GM23338 (cell line): ENCODE data around the gene FBXO8. TPM values are rescaled to one million over a fixed set of nuclear protein-coding genes. Genes with fewer than 3 reads are reported as not detected.

Experiments
- ATAC-seq: fragments of 200-7000 bp; cut with Tn5 transposase; 3 replicates; pipeline ENCODE4 v1.9.1; 2020
- DNase-seq: peaks from one replicate; pipeline ENCODE4 v3.0.0-alpha.2; 2015; ENCODE audit warnings: low spot score
- H2AFZ ChIP-seq: fragments of 200-600 bp; sonication (generic); 2 replicates; pipeline ENCODE4 v1.8.0; 2016; ENCODE audit warnings: antibody characterized with exemption, mild to moderate bottlenecking, moderate library complexity
- H3F3A ChIP-seq: fragments of 200-600 bp; sonication (generic); replicated peaks from 2 replicates; pipeline ENCODE4 v1.8.0; 2017; ENCODE audit warnings: antibody characterized with exemption, mixed run types, low read depth
- H3K27ac ChIP-seq: fragments of 200-600 bp; sonication (generic); 2 replicates; pipeline ENCODE4 v1.6.1; 2016; ENCODE audit warnings: low read depth
- H3K27me3 ChIP-seq: fragments of 200-600 bp; sonication (generic); 2 replicates; pipeline ENCODE4 v1.8.0; 2016; ENCODE audit warnings: mild to moderate bottlenecking, mixed run types, moderate library complexity; ENCODE audit not compliant: insufficient read depth
- H3K36me3 ChIP-seq: fragments of 200-600 bp; sonication (generic); 2 replicates; pipeline ENCODE4 v1.8.0; 2016; ENCODE audit warnings: mild to moderate bottlenecking; ENCODE audit not compliant: insufficient read depth
- H3K4me1 ChIP-seq: fragments of 200-600 bp; sonication (generic); 2 replicates; pipeline ENCODE4 v1.8.0; 2016; ENCODE audit warnings: mild to moderate bottlenecking, moderate library complexity; ENCODE audit not compliant: insufficient read depth
- H3K4me2 ChIP-seq: fragments of 200-600 bp; sonication (generic); 2 replicates; pipeline ENCODE4 v1.7.1; 2017; ENCODE audit warnings: mixed run types
- H3K4me3 ChIP-seq: fragments of 200-600 bp; sonication (generic); 2 replicates; pipeline ENCODE4 v1.6.1; 2016; ENCODE audit warnings: mixed run types
- H3K79me2 ChIP-seq: fragments of 200-600 bp; sonication (generic); replicated peaks from 2 replicates; pipeline ENCODE4 v1.8.0; 2017; ENCODE audit warnings: mild to moderate bottlenecking; ENCODE audit not compliant: insufficient read depth
- H3K9me2 ChIP-seq: fragments of 200-600 bp; sonication (generic); 2 replicates; pipeline ENCODE4 v1.8.0; 2017; ENCODE audit not compliant: insufficient read depth
- H4K20me1 ChIP-seq: fragments of 200-600 bp; sonication (generic); replicated peaks from 2 replicates; pipeline ENCODE4 v1.8.0; 2017; ENCODE audit warnings: mild to moderate bottlenecking; ENCODE audit not compliant: insufficient read depth
- H3K27ac Mint-ChIP-seq: 2 replicates; pipeline ENCODE4 v1.8.0; 2020; ENCODE audit warnings: inconsistent platforms, mild to moderate bottlenecking, moderate library complexity, mixed read lengths
- H3K27me3 Mint-ChIP-seq: 3 replicates; pipeline ENCODE4 v1.8.0; 2022; ENCODE audit warnings: low read depth, mild to moderate bottlenecking, moderate library complexity, mixed read lengths, inconsistent platforms; ENCODE audit not compliant: insufficient read depth, poor library complexity
- H3K36me3 Mint-ChIP-seq: 3 replicates; pipeline ENCODE4 v1.8.0; 2021; ENCODE audit warnings: low read depth, mild to moderate bottlenecking, inconsistent platforms, moderate library complexity, mixed read lengths
- H3K4me1 Mint-ChIP-seq: 3 replicates; pipeline ENCODE4 v1.8.0; 2020; ENCODE audit warnings: mild to moderate bottlenecking, inconsistent platforms, mixed read lengths
- H3K4me3 Mint-ChIP-seq: 3 replicates; pipeline ENCODE4 v1.8.0; 2021; ENCODE audit warnings: moderate library complexity, mild to moderate bottlenecking, inconsistent platforms, mixed read lengths
- H3K9me3 Mint-ChIP-seq: 3 replicates; pipeline ENCODE4 v1.8.0; 2020; ENCODE audit warnings: moderate library complexity, mild to moderate bottlenecking, inconsistent platforms, mixed read lengths
- EZH2phosphoT487 ChIP-seq: fragments of 200-600 bp; sonication (generic); IDR thresholded peaks from one replicate; pipeline ENCODE4 v1.8.1; 2018; ENCODE audit warnings: antibody characterized with exemption; ENCODE audit not compliant: unreplicated experiment
- JUNB ChIP-seq: IDR thresholded peaks from one replicate; pipeline ENCODE4 v1.6.1; 2016; ENCODE audit warnings: antibody characterized with exemption; ENCODE audit not compliant: unreplicated experiment
- NANOG ChIP-seq: IDR thresholded peaks from 2 replicates; pipeline ENCODE4 v1.6.1; 2016; ENCODE audit warnings: antibody characterized with exemption, borderline replicate concordance
- POLR2AphosphoS5 ChIP-seq: IDR thresholded peaks from 2 replicates; pipeline ENCODE4 v1.6.1; 2016; ENCODE audit warnings: antibody characterized with exemption, low read depth
- STAT1 ChIP-seq: IDR thresholded peaks from one replicate; pipeline ENCODE4 v1.6.1; 2016; ENCODE audit warnings: antibody characterized with exemption; ENCODE audit not compliant: unreplicated experiment
- ZNF114 ChIP-seq: fragments of 250-450 bp; sonication (Bioruptor Pico); IDR thresholded peaks from 2 replicates; pipeline ENCODE4 v1.5.0; 2020; ENCODE audit warnings: mild to moderate bottlenecking, moderate library complexity
- polyA plus RNA-seq: library from polyadenylated mRNA; unstranded; fragments of >200 nt; fragmentation: Nextera tagmentation; extraction: Ambion mirVana; gene quantifications from 2 replicates; pipeline ENCODE4 v1.2.1, GENCODE V29; 2016
- total RNA-seq: library from RNA; depleted of rRNA; stranded (reverse); fragments of >200 nt; shearing (Covaris generic); gene quantifications from 2 replicates; pipeline ENCODE4 v1.2.3, GENCODE V29; 2014
- TF ChIP-seq, protein P1 (sequence below): IDR thresholded peaks from one replicate; pipeline ENCODE4 v1.6.1; 2018; ENCODE audit warnings: antibody characterized with exemption; ENCODE audit not compliant: unreplicated experiment
- TF ChIP-seq, protein P2 (sequence below): IDR thresholded peaks from 2 replicates; pipeline ENCODE4 v1.6.1; 2016; ENCODE audit warnings: antibody characterized with exemption
- TF ChIP-seq, protein P3 (sequence below), 2 experiments: fragments of 200-600 bp in 1 of 2; sonication (generic) in 1 of 2; conservative IDR thresholded peaks; 2 replicates each; pipeline versions ENCODE4 v1.5.1 to v1.6.1; 2016 to 2017; ENCODE audit warnings: antibody characterized with exemption in 2 of 2, low read depth in 2 of 2, mild to moderate bottlenecking in 2 of 2, moderate library complexity in 1 of 2

Gene FBXO8
- total and polyA plus RNA-seq, 2 experiments from 2014 or later, result 5.8 to 7.9 TPM

DNA sequence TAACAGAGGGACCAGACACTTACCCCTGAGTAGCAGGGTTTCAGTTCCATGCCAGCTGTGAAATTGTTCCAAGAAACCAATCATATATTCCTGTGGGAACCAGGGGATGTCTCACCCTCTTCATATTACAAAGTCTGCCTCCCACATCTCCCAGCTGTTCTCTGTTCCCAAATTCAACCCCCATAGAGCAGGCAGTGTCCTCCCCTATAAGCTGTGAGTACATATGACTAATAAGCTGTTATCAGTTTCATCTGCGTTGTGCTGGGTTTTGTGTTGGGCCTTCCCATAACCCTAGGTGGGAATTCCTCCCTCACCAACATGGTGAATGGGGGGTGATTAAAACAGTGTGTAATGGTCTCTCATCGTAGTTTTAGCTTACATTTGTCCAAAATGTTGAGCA lies 41.3 kb upstream of the FBXO8 start (continued):
- TF ChIP-seq NANOG, result no peak
- no peak for TF ChIP-seq ZNF114 (CRISPR knock-in tag)
- TF ChIP-seq, protein P1, sequence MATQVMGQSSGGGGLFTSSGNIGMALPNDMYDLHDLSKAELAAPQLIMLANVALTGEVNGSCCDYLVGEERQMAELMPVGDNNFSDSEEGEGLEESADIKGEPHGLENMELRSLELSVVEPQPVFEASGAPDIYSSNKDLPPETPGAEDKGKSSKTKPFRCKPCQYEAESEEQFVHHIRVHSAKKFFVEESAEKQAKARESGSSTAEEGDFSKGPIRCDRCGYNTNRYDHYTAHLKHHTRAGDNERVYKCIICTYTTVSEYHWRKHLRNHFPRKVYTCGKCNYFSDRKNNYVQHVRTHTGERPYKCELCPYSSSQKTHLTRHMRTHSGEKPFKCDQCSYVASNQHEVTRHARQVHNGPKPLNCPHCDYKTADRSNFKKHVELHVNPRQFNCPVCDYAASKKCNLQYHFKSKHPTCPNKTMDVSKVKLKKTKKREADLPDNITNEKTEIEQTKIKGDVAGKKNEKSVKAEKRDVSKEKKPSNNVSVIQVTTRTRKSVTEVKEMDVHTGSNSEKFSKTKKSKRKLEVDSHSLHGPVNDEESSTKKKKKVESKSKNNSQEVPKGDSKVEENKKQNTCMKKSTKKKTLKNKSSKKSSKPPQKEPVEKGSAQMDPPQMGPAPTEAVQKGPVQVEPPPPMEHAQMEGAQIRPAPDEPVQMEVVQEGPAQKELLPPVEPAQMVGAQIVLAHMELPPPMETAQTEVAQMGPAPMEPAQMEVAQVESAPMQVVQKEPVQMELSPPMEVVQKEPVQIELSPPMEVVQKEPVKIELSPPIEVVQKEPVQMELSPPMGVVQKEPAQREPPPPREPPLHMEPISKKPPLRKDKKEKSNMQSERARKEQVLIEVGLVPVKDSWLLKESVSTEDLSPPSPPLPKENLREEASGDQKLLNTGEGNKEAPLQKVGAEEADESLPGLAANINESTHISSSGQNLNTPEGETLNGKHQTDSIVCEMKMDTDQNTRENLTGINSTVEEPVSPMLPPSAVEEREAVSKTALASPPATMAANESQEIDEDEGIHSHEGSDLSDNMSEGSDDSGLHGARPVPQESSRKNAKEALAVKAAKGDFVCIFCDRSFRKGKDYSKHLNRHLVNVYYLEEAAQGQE, result no peak
- TF ChIP-seq, protein P2, sequence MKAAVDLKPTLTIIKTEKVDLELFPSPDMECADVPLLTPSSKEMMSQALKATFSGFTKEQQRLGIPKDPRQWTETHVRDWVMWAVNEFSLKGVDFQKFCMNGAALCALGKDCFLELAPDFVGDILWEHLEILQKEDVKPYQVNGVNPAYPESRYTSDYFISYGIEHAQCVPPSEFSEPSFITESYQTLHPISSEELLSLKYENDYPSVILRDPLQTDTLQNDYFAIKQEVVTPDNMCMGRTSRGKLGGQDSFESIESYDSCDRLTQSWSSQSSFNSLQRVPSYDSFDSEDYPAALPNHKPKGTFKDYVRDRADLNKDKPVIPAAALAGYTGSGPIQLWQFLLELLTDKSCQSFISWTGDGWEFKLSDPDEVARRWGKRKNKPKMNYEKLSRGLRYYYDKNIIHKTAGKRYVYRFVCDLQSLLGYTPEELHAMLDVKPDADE, result no peak
- TF ChIP-seq, protein P3, sequence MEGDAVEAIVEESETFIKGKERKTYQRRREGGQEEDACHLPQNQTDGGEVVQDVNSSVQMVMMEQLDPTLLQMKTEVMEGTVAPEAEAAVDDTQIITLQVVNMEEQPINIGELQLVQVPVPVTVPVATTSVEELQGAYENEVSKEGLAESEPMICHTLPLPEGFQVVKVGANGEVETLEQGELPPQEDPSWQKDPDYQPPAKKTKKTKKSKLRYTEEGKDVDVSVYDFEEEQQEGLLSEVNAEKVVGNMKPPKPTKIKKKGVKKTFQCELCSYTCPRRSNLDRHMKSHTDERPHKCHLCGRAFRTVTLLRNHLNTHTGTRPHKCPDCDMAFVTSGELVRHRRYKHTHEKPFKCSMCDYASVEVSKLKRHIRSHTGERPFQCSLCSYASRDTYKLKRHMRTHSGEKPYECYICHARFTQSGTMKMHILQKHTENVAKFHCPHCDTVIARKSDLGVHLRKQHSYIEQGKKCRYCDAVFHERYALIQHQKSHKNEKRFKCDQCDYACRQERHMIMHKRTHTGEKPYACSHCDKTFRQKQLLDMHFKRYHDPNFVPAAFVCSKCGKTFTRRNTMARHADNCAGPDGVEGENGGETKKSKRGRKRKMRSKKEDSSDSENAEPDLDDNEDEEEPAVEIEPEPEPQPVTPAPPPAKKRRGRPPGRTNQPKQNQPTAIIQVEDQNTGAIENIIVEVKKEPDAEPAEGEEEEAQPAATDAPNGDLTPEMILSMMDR (conservative IDR thresholded peaks at IDR 0.05; ENCODE audit: low read depth in 2 of 2), result no peak
- no peak for TF ChIP-seq STAT1
- no peak for TF ChIP-seq JUNB
- TF ChIP-seq EZH2phosphoT487, result no peak

DNA sequence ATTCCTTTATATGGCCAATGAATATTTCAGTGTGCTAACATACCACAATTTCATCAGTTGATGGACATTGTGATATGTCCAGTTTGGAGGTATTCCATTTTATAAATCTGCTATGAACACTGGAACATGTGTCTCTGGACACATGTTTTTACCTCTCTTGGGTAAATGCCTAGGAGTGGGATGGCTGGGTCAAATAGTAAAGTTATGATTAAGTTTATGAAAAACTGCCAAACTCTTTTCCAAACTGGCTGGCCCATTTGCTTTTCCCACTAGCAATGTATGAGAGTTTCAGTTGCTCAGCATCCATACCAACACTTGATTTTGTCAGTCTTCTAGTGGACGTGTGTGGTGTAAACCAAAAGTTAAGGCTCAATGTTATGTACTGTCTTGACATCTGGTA lies 40.8 kb upstream of the FBXO8 start:
- no peak for ATAC-seq
- Histone ChIP-seq H3K4me2 (no peak overlapping the region), H4K20me1 (no peaks in the 10 kb centered on the region), H2AFZ (no peak overlapping the region), H3K79me2 (no peaks in the 10 kb centered on the region), H3K27ac (no peak overlapping the region), H3K36me3 (no peaks in the 10 kb centered on the region), H3K27me3 (no peaks in the 10 kb centered on the region), H3K4me1 (no peaks in the 10 kb centered on the region), H3K9me2 (no peaks in the 10 kb centered on the region), H3K4me3 (no peak overlapping the region), H3F3A (no peaks in the 10 kb centered on the region)
- Mint-ChIP-seq H3K4me3 (no peak overlapping the region), H3K27me3 (no peaks in the 10 kb centered on the region), H3K4me1 (no peaks in the 10 kb centered on the region), H3K36me3 (no peaks in the 10 kb centered on the region), H3K9me3 (no peaks in the 10 kb centered on the region; the same call in 2 of the 3 replicates), H3K27ac (no peak overlapping the region)
- TF ChIP-seq EZH2phosphoT487 (no peak), NANOG (no peak), POLR2AphosphoS5 (no peak)
- no peak for DNase-seq
